ENCODE measurements around the gene CFAP74.
"Not testable (repeated sequence)": the region's sequence is repeated elsewhere in the genome, so short reads cannot be mapped to it uniquely, and the experiment has no call there.

CFAP74 gene

GRCh38 chr1:1985375-1986050, 18.1 kb downstream of the CFAP74 start:
- DNase-seq (ENCODE audit: low read depth, low spot score), result no peak

GRCh38 chr1:1984560-1985070, 19.0 kb downstream of the CFAP74 start:
- no peak for DNase-seq (ENCODE audit: low read depth, low spot score)

- DNase-seq (ENCODE audit: low read depth, low spot score), result no peak
These were observed 21.0 kb downstream of the CFAP74 start for GRCh38 chr1:1982379-1983232.

GRCh38 chr1:1981631-1982327, 21.8 kb downstream of the CFAP74 start:
- not testable (repeated sequence) for DNase-seq (ENCODE audit: low read depth, low spot score)

GRCh38 chr1:1981142-1981500, 22.5 kb downstream of the CFAP74 start:
- DNase-seq (ENCODE audit: low read depth, low spot score), result no peak

- no peak for DNase-seq (ENCODE audit: low read depth, low spot score)
These were observed 23.0 kb downstream of the CFAP74 start for GRCh38 chr1:1980467-1981141.

- DNase-seq (ENCODE audit: low read depth, low spot score), result no peak
These were observed 24.0 kb downstream of the CFAP74 start for GRCh38 chr1:1979482-1980165.

- DNase-seq (ENCODE audit: low read depth, low spot score), result not testable (repeated sequence)
These were observed 24.7 kb downstream of the CFAP74 start for GRCh38 chr1:1978690-1979481.

GRCh38 chr1:1978108-1978507, 25.5 kb downstream of the CFAP74 start:
- no peak for DNase-seq (ENCODE audit: low read depth, low spot score)

- DNase-seq (ENCODE audit: low read depth, low spot score), result no peak
These were observed 27.6 kb downstream of the CFAP74 start for GRCh38 chr1:1976031-1976430.

- no peak for DNase-seq (ENCODE audit: low read depth, low spot score)
These were observed 28.1 kb downstream of the CFAP74 start for GRCh38 chr1:1975535-1975934.

GRCh38 chr1:1974834-1975233, 28.8 kb downstream of the CFAP74 start:
- DNase-seq (ENCODE audit: low read depth, low spot score), result no peak

GRCh38 chr1:1973716-1974642, 29.6 kb downstream of the CFAP74 start:
- no peak for DNase-seq (ENCODE audit: low read depth, low spot score)

GRCh38 chr1:1972976-1973715, 30.4 kb downstream of the CFAP74 start:
- no peak for DNase-seq (ENCODE audit: low read depth, low spot score)

- no peak for DNase-seq (ENCODE audit: low read depth, low spot score)
These were observed 31.9 kb downstream of the CFAP74 start for GRCh38 chr1:1971688-1972087.

GRCh38 chr1:1971017-1971416, 32.6 kb downstream of the CFAP74 start:
- no peak for DNase-seq (ENCODE audit: low read depth, low spot score)

GRCh38 chr1:1969953-1970716, 33.5 kb downstream of the CFAP74 start:
- no peak for DNase-seq (ENCODE audit: low read depth, low spot score)

GRCh38 chr1:1969505-1969900, 34.1 kb downstream of the CFAP74 start:
- no peak for DNase-seq (ENCODE audit: low read depth, low spot score)
